Stomach (tissue), 9 donors: Measurements from ENCODE around the gene DLG2. TPM values are rescaled to one million over a fixed set of nuclear protein-coding genes. Genes with fewer than 3 reads are reported as not detected.

Experiments used
- DNase-seq, 2 donors: peaks; one replicate each; pipeline versions ENCODE4 v3.0.0 to v3.0.0-alpha.2; 2013 to 2019
- H3K27ac ChIP-seq, 5 donors: fragments of 200-600 bp in 4 of 5; sonication (generic) in 4 of 5; one replicate each; pipeline ENCODE4 v1.5.1; 2013 to 2019; ENCODE audit warnings: mild to moderate bottlenecking in 1 of 5, moderate library complexity in 1 of 5
- H3K27me3 ChIP-seq, 3 donors: fragments of 200-600 bp; sonication (generic); one replicate each; pipeline ENCODE4 v1.5.1; 2017 to 2019; ENCODE audit warnings: mixed run types in 1 of 3
- H3K36me3 ChIP-seq, 4 donors: fragments of 200-600 bp; sonication (generic); 1 replicate in 3 of 4; 2 replicates in 1 of 4; pipeline ENCODE4 v1.5.1; 2016 to 2019
- H3K4me1 ChIP-seq, 4 donors: fragments of 200-600 bp; sonication (generic); one replicate each; pipeline ENCODE4 v1.5.1; 2016 to 2019
- H3K4me3 ChIP-seq, 4 donors: fragments of 200-600 bp; sonication (generic) in 3 of 4; one replicate each; pipeline ENCODE4 v1.5.1; 2016 to 2019; ENCODE audit warnings: mild to moderate bottlenecking in 1 of 4
- H3K9me3 ChIP-seq, 4 donors: fragments of 200-600 bp; sonication (generic); one replicate each; pipeline ENCODE4 v1.5.1; 2016 to 2019
- EP300 ChIP-seq: sonication (generic); formaldehyde crosslinking; IDR thresholded peaks from one replicate; pipeline ENCODE4 v1.6.1; 2017; ENCODE audit warnings: antibody characterized with exemption
- POLR2A ChIP-seq, 4 donors: fragments of 450-650 bp; IDR thresholded peaks; one replicate each; pipeline ENCODE4 v1.6.1; 2016; ENCODE audit warnings: antibody characterized with exemption in 4 of 4, control low read depth in 2 of 4, mild to moderate bottlenecking in 1 of 4, moderate library complexity in 1 of 4
- POLR2AphosphoS5 ChIP-seq, 3 donors: sonication (generic); formaldehyde crosslinking; IDR thresholded peaks; one replicate each; pipeline ENCODE4 v1.6.1; 2016; ENCODE audit warnings: antibody characterized with exemption in 3 of 3
- WGBS, 5 donors: extraction: QIAGEN DNeasy Blood & Tissue Kit in 3 of 5; methylation state at CpG; one replicate each; pipeline versions ENCODE4 v1.1.5 to v1.1.7; 2013 to 2018; 5-methylcytosine and 5-hydroxymethylcytosine counted together
- intact Hi-C: fragments of 100-400 bp; cut with DNase I; formaldehyde crosslinking; loops from one replicate; pipeline ENCODE4 v1.15.1; 2023; ENCODE audit warnings: low total_unique reads
- polyA plus RNA-seq, 3 donors: library from polyadenylated mRNA; stranded (reverse); fragments of 200-250 nt; gene quantifications; one replicate each; pipeline ENCODE4 v1.2.3, GENCODE V29; 2013
- total RNA-seq, 5 donors: library from RNA; depleted of rRNA; stranded (reverse); fragments of >200 nt; gene quantifications; one replicate each; pipeline versions ENCODE4 v1.1.0 to v1.2.3, GENCODE V29; 2014 to 2016
- TF ChIP-seq, protein P1 (sequence below), 7 experiments: fragments of 450-650 bp in 4 of 7; fragments of 200-600 bp in 3 of 7; sonication (generic) in 3 of 7; IDR thresholded peaks; one replicate each; pipeline ENCODE4 v1.5.1; 2016 to 2019; ENCODE audit warnings: antibody characterized with exemption in 7 of 7, control low read depth in 2 of 7, mild to moderate bottlenecking in 1 of 7
- donor health status: healthy with polysubstance abuse.
- donor health status: Bipolar disorder and iron deficiency.
- donor health status: healthy.

Gene DLG2
- total and polyA plus RNA-seq, 8 donors: 1.3 to 19.1 (median 3.5) TPM

- DNase-seq: no peak
- 23 to 49% (median 44%) methylated on average over 2 of the region's 2 CpGs for WGBS, 5 donors
Measured at GRCh38 chr11:83523676-83524075, 2103.5 kb downstream of the DLG2 start.

GRCh38 chr11:83522911-83523310 is 2104.2 kb downstream of the DLG2 start:
- peaks cover 0 to 9% (median 0%) of the 10 kb centered on the region in 4 donors for H3K4me1 ChIP-seq
- no peaks in the 10 kb centered on the region for H3K36me3 ChIP-seq
- intact Hi-C loops: no loop called here
- TF ChIP-seq EP300 (no peak), POLR2AphosphoS5 (IDR thresholded peaks at IDR 0.05) (no peak), POLR2A (IDR thresholded peaks at IDR 0.05) (no peak)
- TF ChIP-seq, protein P1, sequence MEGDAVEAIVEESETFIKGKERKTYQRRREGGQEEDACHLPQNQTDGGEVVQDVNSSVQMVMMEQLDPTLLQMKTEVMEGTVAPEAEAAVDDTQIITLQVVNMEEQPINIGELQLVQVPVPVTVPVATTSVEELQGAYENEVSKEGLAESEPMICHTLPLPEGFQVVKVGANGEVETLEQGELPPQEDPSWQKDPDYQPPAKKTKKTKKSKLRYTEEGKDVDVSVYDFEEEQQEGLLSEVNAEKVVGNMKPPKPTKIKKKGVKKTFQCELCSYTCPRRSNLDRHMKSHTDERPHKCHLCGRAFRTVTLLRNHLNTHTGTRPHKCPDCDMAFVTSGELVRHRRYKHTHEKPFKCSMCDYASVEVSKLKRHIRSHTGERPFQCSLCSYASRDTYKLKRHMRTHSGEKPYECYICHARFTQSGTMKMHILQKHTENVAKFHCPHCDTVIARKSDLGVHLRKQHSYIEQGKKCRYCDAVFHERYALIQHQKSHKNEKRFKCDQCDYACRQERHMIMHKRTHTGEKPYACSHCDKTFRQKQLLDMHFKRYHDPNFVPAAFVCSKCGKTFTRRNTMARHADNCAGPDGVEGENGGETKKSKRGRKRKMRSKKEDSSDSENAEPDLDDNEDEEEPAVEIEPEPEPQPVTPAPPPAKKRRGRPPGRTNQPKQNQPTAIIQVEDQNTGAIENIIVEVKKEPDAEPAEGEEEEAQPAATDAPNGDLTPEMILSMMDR (IDR thresholded peaks at IDR 0.05): no peak
- no peak overlapping the region for H3K4me3 ChIP-seq
- DNase-seq: no peak
- 46 to 76% (median 66%) methylated on average over 2 of the region's 2 CpGs for WGBS, 5 donors
- H3K9me3 ChIP-seq: peaks cover 0 to 6% (median 2%) of the 10 kb centered on the region in 4 donors
- H3K27me3 ChIP-seq: no peaks in the 10 kb centered on the region
- no peak overlapping the region for H3K27ac ChIP-seq

More at GRCh38 chr11:83523676-83524075, 2103.5 kb downstream of the DLG2 start:
- intact Hi-C loops: no loop called here
- TF ChIP-seq, protein P1 (IDR thresholded peaks at IDR 0.05): no peak
- TF ChIP-seq POLR2AphosphoS5 (IDR thresholded peaks at IDR 0.05) (no peak), EP300 (no peak), POLR2A (IDR thresholded peaks at IDR 0.05) (no peak)
- H3K9me3 ChIP-seq: no peaks in the 10 kb centered on the region
- peaks cover 0 to 9% (median 0%) of the 10 kb centered on the region in 4 donors for H3K4me1 ChIP-seq
- H3K27ac ChIP-seq: no peak overlapping the region
- no peak overlapping the region for H3K4me3 ChIP-seq
- H3K36me3 ChIP-seq: no peaks in the 10 kb centered on the region
- no peaks in the 10 kb centered on the region for H3K27me3 ChIP-seq

DNA sequence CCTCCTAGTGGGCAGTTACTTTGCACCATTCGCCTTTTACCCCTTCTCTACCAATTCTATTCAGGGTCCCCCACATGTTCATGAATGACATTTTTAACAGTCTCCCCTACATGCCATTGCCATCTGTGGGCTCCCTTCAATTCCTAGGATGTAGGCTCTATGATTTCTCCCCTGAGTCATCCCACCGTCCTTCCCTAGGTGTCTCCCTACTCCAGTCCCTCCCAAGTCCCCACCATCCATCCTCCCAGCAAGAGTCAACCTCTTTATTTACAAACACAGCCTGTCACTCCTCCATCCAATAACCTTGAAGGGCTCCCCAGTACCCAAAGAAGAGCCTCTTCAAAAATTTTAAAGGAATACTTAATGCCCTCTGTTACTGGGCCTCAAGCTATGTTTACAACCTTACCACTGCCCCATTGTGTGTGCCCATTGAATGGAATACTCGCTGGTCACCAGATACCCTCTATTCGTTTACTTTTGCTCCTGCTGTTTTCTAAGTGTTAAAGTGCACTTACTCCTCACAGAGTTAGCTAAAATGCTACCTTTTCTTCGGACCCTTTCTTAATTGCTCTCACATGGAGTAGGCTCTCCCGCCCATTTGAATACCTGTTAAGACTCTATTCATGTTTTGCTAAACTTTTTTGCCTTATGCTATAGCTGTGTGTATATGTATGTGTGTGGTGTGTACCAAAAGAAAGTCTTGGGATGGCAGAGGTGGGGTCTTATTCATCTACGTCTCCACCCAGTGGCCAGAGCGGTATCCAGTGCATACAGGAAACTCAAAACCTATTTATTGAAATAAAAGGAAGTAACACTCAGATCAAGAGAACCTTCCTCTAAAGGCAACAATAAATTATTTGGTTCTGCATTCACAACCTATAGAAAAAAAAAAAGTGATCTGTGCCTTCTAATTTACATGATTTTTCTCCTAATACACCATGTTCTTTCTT is 2105.2 kb downstream of the DLG2 start:
- TF ChIP-seq EP300 (no peak), POLR2A (IDR thresholded peaks at IDR 0.05) (no peak), POLR2AphosphoS5 (IDR thresholded peaks at IDR 0.05) (no peak)
- TF ChIP-seq, protein P1 (IDR thresholded peaks at IDR 0.05): no peak
- Histone ChIP-seq H3K4me3 (no peak overlapping the region), H3K36me3 (no peaks in the 10 kb centered on the region), H3K9me3 (peaks cover 0 to 8% (median 2%) of the 10 kb centered on the region in 4 donors), H3K27ac (no peak overlapping the region), H3K27me3 (no peaks in the 10 kb centered on the region), H3K4me1 (peaks cover 0 to 9% (median 0%) of the 10 kb centered on the region in 4 donors)
- 65 to 75% (median 72%) methylated on average over 8 of the region's 8 CpGs for WGBS, 5 donors
- no peak for DNase-seq
- intact Hi-C loops: no loop called here

- peaks cover 0 to 8% (median 2%) of the 10 kb centered on the region in 4 donors for H3K9me3 ChIP-seq
- no peaks in the 10 kb centered on the region for H3K27me3 ChIP-seq
- TF ChIP-seq, protein P1 (IDR thresholded peaks at IDR 0.05): no peak
- no peak for TF ChIP-seq POLR2AphosphoS5 (IDR thresholded peaks at IDR 0.05)
- no peak for TF ChIP-seq EP300
- TF ChIP-seq POLR2A (IDR thresholded peaks at IDR 0.05): no peak
- WGBS, 5 donors: 12 to 58% (median 32%) methylated on average over 3 of the region's 3 CpGs
- intact Hi-C loops: no loop called here
- H3K27ac ChIP-seq: no peak overlapping the region
- peak in 1 of 2 donors; percentile 30 for DNase-seq
- no peaks in the 10 kb centered on the region for H3K36me3 ChIP-seq
- H3K4me1 ChIP-seq: peaks cover 0 to 9% (median 0%) of the 10 kb centered on the region in 4 donors
- H3K4me3 ChIP-seq: no peak overlapping the region
Measured at GRCh38 chr11:83520849-83521248, 2106.3 kb downstream of the DLG2 start.
